ENCODE results near the gene SULT1C2. TPM values are rescaled to one million over a fixed set of nuclear protein-coding genes. Genes with fewer than 3 reads are reported as not detected.
A peak's percentile ranks its signal among the peaks of the same experiment; 100 is the strongest.

Gene SULT1C2
- total and polyA plus RNA-seq, 2 of the 13 experiments (the other 11 are each of a cell fraction or from before 2014, with no cell fraction given): 4.0 to 6.2 TPM

- POLR2A ChIA-PET: no interaction called here
- CTCF ChIA-PET (ENCODE audit: low intra/inter-chr PET ratio, low total read pairs): no interaction called here
Observed at GRCh38 chr2:108285616-108286015, 3.1 kb upstream of the SULT1C2 start.

GRCh38 chr2:108287169-108287568 lies 1.5 kb upstream of the SULT1C2 start:
- no peaks in the 10 kb centered on the region for H4K20me1 ChIP-seq (ENCODE audit: insufficient read depth, low read length)

More at GRCh38 chr2:108285616-108286015, 3.1 kb upstream of the SULT1C2 start:
- H3K27ac ChIP-seq (ENCODE audit: extremely low read length, insufficient read depth, low read length): no peak overlapping the region
- no peak for TF ChIP-seq ZBTB7A (CRISPR knock-in tag; IDR thresholded peaks at IDR 0.05)
- TF ChIP-seq KLF9 (CRISPR knock-in tag; IDR thresholded peaks at IDR 0.05; ENCODE audit: low read depth): no peak
- no peak for TF ChIP-seq ATM (IDR thresholded peaks at IDR 0.05; ENCODE audit: borderline replicate concordance)
- no peak for TF ChIP-seq FOXA3 (CRISPR knock-in tag; IDR thresholded peaks at IDR 0.05)
- no peak for TF ChIP-seq ZNF672 (CRISPR knock-in tag; IDR thresholded peaks at IDR 0.05)
- no peaks in the 10 kb centered on the region for H3K27me3 ChIP-seq (ENCODE audit: control insufficient read depth in 1 of 2, insufficient read depth in 2 of 2, low read length in 2 of 2)
- no peaks in the 10 kb centered on the region for H4K20me1 ChIP-seq (ENCODE audit: insufficient read depth, low read length)
- in situ Hi-C loops (cut with HindIII; ENCODE audit: extremely low pct_ligation_motif_present, low pct_unique_long_range_greater_than_20kb) (no loop called here), intact Hi-C loops (cut with micrococcal nuclease; ENCODE audit: unreplicated experiment) (loop anchor here (5.0 kb wide), 1 partner anchor 297 kb away; no protein-coding TSS in a partner anchor)
- DNase-seq (ENCODE audit: low spot score): no peak
- H3K79me2 ChIP-seq (ENCODE audit: insufficient read depth, low read length): no peaks in the 10 kb centered on the region
- H3K36me3 ChIP-seq (replicated peaks in 1 of 2; ENCODE audit: control insufficient read depth in 1 of 2, insufficient read depth in 2 of 2, low read length in 2 of 2): no peaks in the 10 kb centered on the region
- no peak overlapping the region for H3K4me3 ChIP-seq (replicated peaks in 1 of 3; ENCODE audit: insufficient read depth in 1 of 3, low read depth in 2 of 3, low read length in 3 of 3)
- peaks cover 23% of the 10 kb centered on the region for H3K4me1 ChIP-seq (ENCODE audit: insufficient read depth, low read length)
- H3K9me3 ChIP-seq (ENCODE audit: low read length): no peaks in the 10 kb centered on the region
- no peak overlapping the region for H2AFZ ChIP-seq (ENCODE audit: low read length)
- no peak for FAIRE-seq
- no peak for ATAC-seq
- H3K4me2 ChIP-seq (ENCODE audit: low read depth, low read length): no peak overlapping the region
- WGBS (ENCODE audit: low lambda C conversion rate): 59% methylated on average over 4 of the region's 5 CpGs
- H3K9ac ChIP-seq (ENCODE audit: insufficient read depth, low read depth, low read length): no peak overlapping the region
- BruUV-seq (replicated peaks): no TSS peak

More at GRCh38 chr2:108287169-108287568, 1.5 kb upstream of the SULT1C2 start:
- Histone ChIP-seq H3K36me3 (replicated peaks in 1 of 2; ENCODE audit: control insufficient read depth in 1 of 2, insufficient read depth in 2 of 2, low read length in 2 of 2) (no peaks in the 10 kb centered on the region), H3K27me3 (ENCODE audit: control insufficient read depth in 1 of 2, insufficient read depth in 2 of 2, low read length in 2 of 2) (no peaks in the 10 kb centered on the region), H3K4me2 (ENCODE audit: low read depth, low read length) (no peak overlapping the region), H3K4me3 (replicated peaks in 1 of 3; ENCODE audit: insufficient read depth in 1 of 3, low read depth in 2 of 3, low read length in 3 of 3) (no peak overlapping the region), H3K27ac (ENCODE audit: extremely low read length, insufficient read depth, low read length) (no peak overlapping the region), H3K9me3 (ENCODE audit: low read length) (no peaks in the 10 kb centered on the region), H3K4me1 (ENCODE audit: insufficient read depth, low read length) (peaks cover 23% of the 10 kb centered on the region), H3K9ac (ENCODE audit: insufficient read depth, low read depth, low read length) (no peak overlapping the region), H2AFZ (ENCODE audit: low read length) (no peak overlapping the region), H3K79me2 (ENCODE audit: insufficient read depth, low read length) (no peaks in the 10 kb centered on the region)
- 98% methylated on average over 2 of the region's 2 CpGs for WGBS (ENCODE audit: low lambda C conversion rate)
- CTCF ChIA-PET (ENCODE audit: low intra/inter-chr PET ratio, low total read pairs): no interaction called here
- no TSS peak for BruUV-seq (replicated peaks)
- DNase-seq (ENCODE audit: low spot score) (no peak), FAIRE-seq (no peak), ATAC-seq (no peak)
- POLR2A ChIA-PET: no interaction called here
- TF ChIP-seq REL (CRISPR knock-in tag; conservative IDR thresholded peaks at IDR 0.05): no peak
- no peak for TF ChIP-seq ZBTB7A (CRISPR knock-in tag; IDR thresholded peaks at IDR 0.05)
- peak; percentile 82 for TF ChIP-seq CEBPB (IDR thresholded peaks at IDR 0.05; ENCODE audit: borderline replicate concordance, low read depth, low read length)
- TF ChIP-seq KDM5B (CRISPR knock-in tag; IDR thresholded peaks at IDR 0.05; ENCODE audit: borderline replicate concordance): no peak
- no peak for TF ChIP-seq ZNF639 (CRISPR knock-in tag; conservative IDR thresholded peaks at IDR 0.05)
- in situ Hi-C loops (cut with HindIII; ENCODE audit: extremely low pct_ligation_motif_present, low pct_unique_long_range_greater_than_20kb) (no loop called here), intact Hi-C loops (cut with micrococcal nuclease; ENCODE audit: unreplicated experiment) (loop anchor here (5.0 kb wide), 1 partner anchor 295 kb away; no protein-coding TSS in a partner anchor)
